PC-3 (cell line): ENCODE results near the gene CLK2.

Experiments used
- CTCF ChIP-seq: fragments of 300-600 bp; sonication (generic); conservative IDR thresholded peaks from 2 replicates; pipeline ENCODE4 v1.5.1; 2017; ENCODE audit warnings: antibody characterized with exemption, low read depth, mild to moderate bottlenecking, low read length
- EZH2 ChIP-seq: fragments of 300-600 bp; sonication (generic); IDR thresholded peaks from one replicate; pipeline ENCODE4 v1.6.1; 2017; ENCODE audit warnings: antibody characterized with exemption, mild to moderate bottlenecking, low read length; ENCODE audit not compliant: unreplicated experiment
- EZH2phosphoT487 ChIP-seq: fragments of 300-600 bp; sonication (generic); IDR thresholded peaks from 2 replicates; pipeline ENCODE4 v1.6.1; 2018; ENCODE audit warnings: mild to moderate bottlenecking, antibody characterized with exemption, low read length, borderline replicate concordance

- TF ChIP-seq EZH2 (no peak), CTCF (no peak), EZH2phosphoT487 (no peak)
Measured at GRCh38 chr1:155322571-155322952, 49.3 kb upstream of the CLK2 start.
